ENCODE results near the gene CLTC. TPM values are rescaled to one million over a fixed set of nuclear protein-coding genes. Genes with fewer than 3 reads are reported as not detected.

Gene CLTC
- total and polyA plus RNA-seq, 2 of the 8 experiments (the other 6 are each of a cell fraction or from before 2014, with no cell fraction given) = 175 to 283 TPM

- TF ChIP-seq, protein P1, sequence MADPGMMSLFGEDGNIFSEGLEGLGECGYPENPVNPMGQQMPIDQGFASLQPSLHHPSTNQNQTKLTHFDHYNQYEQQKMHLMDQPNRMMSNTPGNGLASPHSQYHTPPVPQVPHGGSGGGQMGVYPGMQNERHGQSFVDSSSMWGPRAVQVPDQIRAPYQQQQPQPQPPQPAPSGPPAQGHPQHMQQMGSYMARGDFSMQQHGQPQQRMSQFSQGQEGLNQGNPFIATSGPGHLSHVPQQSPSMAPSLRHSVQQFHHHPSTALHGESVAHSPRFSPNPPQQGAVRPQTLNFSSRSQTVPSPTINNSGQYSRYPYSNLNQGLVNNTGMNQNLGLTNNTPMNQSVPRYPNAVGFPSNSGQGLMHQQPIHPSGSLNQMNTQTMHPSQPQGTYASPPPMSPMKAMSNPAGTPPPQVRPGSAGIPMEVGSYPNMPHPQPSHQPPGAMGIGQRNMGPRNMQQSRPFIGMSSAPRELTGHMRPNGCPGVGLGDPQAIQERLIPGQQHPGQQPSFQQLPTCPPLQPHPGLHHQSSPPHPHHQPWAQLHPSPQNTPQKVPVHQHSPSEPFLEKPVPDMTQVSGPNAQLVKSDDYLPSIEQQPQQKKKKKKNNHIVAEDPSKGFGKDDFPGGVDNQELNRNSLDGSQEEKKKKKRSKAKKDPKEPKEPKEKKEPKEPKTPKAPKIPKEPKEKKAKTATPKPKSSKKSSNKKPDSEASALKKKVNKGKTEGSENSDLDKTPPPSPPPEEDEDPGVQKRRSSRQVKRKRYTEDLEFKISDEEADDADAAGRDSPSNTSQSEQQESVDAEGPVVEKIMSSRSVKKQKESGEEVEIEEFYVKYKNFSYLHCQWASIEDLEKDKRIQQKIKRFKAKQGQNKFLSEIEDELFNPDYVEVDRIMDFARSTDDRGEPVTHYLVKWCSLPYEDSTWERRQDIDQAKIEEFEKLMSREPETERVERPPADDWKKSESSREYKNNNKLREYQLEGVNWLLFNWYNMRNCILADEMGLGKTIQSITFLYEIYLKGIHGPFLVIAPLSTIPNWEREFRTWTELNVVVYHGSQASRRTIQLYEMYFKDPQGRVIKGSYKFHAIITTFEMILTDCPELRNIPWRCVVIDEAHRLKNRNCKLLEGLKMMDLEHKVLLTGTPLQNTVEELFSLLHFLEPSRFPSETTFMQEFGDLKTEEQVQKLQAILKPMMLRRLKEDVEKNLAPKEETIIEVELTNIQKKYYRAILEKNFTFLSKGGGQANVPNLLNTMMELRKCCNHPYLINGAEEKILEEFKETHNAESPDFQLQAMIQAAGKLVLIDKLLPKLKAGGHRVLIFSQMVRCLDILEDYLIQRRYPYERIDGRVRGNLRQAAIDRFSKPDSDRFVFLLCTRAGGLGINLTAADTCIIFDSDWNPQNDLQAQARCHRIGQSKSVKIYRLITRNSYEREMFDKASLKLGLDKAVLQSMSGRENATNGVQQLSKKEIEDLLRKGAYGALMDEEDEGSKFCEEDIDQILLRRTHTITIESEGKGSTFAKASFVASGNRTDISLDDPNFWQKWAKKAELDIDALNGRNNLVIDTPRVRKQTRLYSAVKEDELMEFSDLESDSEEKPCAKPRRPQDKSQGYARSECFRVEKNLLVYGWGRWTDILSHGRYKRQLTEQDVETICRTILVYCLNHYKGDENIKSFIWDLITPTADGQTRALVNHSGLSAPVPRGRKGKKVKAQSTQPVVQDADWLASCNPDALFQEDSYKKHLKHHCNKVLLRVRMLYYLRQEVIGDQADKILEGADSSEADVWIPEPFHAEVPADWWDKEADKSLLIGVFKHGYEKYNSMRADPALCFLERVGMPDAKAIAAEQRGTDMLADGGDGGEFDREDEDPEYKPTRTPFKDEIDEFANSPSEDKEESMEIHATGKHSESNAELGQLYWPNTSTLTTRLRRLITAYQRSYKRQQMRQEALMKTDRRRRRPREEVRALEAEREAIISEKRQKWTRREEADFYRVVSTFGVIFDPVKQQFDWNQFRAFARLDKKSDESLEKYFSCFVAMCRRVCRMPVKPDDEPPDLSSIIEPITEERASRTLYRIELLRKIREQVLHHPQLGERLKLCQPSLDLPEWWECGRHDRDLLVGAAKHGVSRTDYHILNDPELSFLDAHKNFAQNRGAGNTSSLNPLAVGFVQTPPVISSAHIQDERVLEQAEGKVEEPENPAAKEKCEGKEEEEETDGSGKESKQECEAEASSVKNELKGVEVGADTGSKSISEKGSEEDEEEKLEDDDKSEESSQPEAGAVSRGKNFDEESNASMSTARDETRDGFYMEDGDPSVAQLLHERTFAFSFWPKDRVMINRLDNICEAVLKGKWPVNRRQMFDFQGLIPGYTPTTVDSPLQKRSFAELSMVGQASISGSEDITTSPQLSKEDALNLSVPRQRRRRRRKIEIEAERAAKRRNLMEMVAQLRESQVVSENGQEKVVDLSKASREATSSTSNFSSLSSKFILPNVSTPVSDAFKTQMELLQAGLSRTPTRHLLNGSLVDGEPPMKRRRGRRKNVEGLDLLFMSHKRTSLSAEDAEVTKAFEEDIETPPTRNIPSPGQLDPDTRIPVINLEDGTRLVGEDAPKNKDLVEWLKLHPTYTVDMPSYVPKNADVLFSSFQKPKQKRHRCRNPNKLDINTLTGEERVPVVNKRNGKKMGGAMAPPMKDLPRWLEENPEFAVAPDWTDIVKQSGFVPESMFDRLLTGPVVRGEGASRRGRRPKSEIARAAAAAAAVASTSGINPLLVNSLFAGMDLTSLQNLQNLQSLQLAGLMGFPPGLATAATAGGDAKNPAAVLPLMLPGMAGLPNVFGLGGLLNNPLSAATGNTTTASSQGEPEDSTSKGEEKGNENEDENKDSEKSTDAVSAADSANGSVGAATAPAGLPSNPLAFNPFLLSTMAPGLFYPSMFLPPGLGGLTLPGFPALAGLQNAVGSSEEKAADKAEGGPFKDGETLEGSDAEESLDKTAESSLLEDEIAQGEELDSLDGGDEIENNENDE (IDR thresholded peaks at IDR 0.05; ENCODE audit: insufficient replicate concordance, low read length) = no peak
- no peak for TF ChIP-seq TBP (IDR thresholded peaks at IDR 0.05; ENCODE audit: low read depth, low read length)
- no peak for TF ChIP-seq CHD2 (IDR thresholded peaks at IDR 0.05; ENCODE audit: low read length)
- TF ChIP-seq KDM5A (IDR thresholded peaks at IDR 0.05; ENCODE audit: low read length) = no peak
- no peak for TF ChIP-seq RNF2 (IDR thresholded peaks at IDR 0.05; ENCODE audit: borderline replicate concordance, low read depth, low read length, missing control alignments, poor library complexity, severe bottlenecking)
- no peak for TF ChIP-seq JUND (IDR thresholded peaks at IDR 0.05; ENCODE audit: low read length)
- TF ChIP-seq KDM1A (IDR thresholded peaks at IDR 0.05; ENCODE audit: borderline replicate concordance, low read length) = no peak
- no peak for TF ChIP-seq FOSL1 (IDR thresholded peaks at IDR 0.05; ENCODE audit: insufficient read depth, low read depth, low read length)
- no peak for TF ChIP-seq ATF3 (IDR thresholded peaks at IDR 0.05; ENCODE audit: insufficient read depth, low read depth, low read length)
Observed at GRCh38 chr17:59723041-59723440, 103.3 kb downstream of the CLTC start (continued).

All from H1 (cell line).